ENCODE results near the gene FAM114A2.
"Not testable (repeated sequence)": the region's sequence is repeated elsewhere in the genome, so short reads cannot be mapped to it uniquely, and the experiment has no call there.

Gene FAM114A2

DNA sequence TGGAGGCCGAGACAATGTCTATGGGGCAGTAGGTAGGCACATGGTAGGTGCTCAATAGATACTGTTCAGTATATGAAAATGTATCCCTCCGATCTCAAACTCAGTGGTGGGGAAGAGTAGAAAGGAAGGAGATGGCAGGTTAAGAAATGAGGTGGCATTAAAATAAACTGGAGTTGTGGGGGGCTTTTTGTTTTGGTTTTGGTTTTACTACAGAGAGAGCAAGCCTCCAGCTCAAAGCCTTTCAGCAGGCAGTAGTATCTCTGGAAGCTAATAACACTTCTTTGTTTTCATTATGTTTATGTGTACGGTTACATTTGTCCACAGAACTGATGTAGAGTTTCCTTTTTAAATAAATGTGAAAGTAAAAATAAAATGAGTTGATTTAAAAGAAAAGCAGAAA, 8.6 kb upstream of the FAM114A2 start:
- no peak for DNase-seq

DNA sequence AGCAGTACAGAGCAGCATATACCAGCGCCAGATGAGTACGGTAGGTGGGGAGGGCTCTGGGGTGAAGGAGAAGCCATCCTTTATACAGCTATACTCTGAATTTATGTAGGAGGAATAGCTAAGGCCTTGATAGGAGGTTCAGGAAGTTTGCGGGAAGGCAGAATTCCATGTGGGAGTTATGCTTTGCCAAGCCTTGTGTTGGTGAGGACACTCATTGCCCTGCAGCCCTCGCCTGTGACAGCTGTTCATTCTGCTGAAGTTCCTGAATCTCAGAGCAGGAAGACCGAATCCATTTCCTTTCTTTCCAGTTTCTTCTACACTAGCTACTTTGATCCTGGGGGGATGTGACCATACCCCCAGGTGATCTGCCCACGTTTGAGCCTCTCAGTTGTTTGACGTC, 7.8 kb upstream of the FAM114A2 start:
- no peak for DNase-seq

DNA sequence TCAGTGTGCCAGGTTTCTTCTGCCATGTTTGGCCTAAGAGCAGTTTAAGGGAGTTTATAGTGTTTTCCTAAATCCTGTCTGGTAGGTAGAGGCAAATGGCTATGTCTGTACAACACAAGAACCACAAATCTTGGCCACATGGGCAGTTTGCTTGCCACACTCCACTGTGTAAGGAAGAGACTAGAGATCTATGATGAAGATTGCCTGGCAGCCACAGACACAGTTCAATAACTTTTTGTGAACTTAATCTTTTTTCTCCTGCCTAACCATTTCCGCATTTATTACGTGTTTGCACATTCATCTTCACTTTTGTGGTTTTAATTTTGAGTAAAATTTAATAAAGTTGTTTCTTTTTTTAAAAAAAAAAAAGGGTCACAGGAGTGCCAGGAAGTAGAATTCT, 5.9 kb upstream of the FAM114A2 start:
- no peak for DNase-seq

DNA sequence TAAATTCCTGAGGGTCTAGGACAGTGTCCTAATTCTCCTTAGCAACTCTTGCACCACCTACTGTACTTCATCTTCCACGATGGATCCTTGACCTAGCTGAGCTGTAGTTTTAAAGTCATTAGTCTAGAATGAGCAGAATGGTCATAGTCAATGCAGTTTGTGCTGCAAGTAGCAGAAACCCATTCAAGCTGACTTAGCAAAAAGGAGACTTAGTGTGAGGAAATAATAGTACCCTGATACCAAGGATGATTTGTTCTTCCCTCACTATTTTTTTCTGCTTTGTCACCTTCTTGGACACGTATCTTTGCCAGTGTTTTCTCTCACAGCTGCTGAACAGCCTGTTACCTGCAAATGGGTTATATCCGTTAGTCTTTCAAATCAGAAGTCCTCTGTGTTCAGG, 5.4 kb upstream of the FAM114A2 start:
- DNase-seq: no peak

DNA sequence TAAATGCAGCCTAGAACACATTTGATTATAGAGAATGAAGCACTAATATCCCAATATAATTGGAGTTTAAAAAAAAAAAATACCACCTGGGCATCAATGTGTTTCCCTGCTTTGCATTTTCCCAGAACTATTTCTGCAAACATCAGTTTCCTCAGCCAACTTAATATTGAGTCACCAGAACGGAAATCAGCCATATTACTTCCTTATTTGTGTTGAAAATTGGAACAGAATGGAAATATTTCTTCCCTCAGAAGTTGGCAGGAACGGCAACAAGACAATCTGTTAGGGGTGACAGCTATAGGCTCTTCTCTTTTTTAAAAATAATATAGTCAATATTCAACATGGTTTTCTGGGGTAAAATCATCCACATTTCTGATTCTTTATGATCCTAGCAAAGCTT, 4.1 kb upstream of the FAM114A2 start:
- peak; percentile 9 for DNase-seq

DNA sequence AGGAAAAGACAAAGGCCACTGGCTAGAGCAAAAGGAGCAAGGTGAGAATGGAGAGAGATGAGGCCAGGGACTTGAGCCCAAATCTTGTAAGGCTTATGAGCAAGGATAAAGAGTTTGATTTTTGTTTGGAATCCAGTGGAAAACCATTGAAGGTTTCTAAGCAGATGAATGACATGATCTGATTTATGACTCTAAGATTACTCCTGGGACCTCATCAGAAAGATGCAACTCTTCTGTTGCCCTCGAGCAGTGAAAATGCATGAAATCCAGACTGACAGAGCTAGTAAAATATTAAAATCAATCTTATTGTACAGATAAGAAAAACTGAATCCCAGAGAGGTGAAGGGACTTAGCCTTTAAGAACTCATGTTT, 734 bp upstream of the FAM114A2 start:
- DNase-seq: no peak

DNA sequence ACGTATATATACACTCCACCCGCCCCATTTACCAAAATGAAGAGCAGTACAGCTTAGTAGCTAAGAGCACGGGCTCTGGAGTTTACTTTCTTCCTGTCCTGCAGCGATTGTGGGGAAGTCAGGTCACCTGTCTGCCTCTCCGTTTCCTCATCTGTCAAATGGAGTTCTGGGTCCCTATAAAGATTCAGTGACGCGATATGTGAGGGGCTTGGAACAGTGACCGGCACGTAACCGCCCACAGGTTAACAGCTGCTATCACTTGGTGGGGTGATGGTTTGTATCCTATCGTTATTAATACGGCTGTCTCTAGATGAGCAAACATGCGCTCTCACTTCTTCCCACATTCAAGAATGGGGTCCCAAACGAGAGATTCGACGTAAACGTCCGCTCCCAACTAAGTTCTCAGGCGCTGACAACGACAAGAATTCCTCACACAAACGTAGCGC, 426 bp downstream of the FAM114A2 start:
- no peak for DNase-seq

DNA sequence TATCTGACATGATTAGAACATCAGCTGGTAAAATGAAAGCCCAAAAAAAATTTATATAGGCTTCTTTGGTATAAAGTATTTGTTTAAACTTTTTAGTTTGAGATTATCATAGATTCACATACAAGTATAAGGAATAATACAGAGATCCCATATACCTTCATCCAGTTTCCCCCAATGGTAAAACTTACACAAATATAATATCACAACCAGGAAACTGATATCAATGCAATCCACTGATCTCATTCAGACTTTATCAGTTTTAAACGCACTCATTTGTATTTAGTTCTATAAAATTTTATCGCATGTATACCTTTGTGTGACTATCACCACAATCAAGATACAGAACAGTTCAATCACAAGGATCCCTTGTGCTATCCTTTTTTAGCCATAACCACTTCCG, 3.8 kb downstream of the FAM114A2 start:
- no peak for DNase-seq

DNA sequence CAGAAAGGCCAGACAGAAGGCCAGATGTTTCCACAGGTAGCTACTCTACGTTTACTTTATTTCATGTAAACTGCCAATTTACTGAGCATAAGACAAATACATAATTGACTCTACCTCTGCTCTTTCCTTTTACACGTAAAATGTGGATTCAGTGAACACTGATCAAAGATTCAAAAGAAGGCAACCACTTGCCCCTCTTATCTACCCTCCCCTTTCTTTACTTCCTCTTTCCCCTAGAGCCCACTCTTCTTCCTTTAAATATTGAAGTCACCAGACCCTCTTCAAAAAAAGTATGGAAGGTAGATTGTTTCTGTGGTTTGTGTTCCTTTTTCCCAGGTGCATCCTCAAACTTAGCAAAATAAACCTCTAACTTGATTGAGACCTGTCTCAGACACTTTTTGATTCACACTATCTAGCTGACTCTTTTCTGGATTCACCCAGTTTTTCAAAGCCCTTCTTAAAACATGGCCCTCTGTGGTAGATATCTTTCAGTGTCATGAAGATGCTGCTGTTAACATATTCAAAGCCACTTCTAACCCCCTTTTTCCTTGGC, 6.7 kb downstream of the FAM114A2 start:
- no peak for DNase-seq

DNA sequence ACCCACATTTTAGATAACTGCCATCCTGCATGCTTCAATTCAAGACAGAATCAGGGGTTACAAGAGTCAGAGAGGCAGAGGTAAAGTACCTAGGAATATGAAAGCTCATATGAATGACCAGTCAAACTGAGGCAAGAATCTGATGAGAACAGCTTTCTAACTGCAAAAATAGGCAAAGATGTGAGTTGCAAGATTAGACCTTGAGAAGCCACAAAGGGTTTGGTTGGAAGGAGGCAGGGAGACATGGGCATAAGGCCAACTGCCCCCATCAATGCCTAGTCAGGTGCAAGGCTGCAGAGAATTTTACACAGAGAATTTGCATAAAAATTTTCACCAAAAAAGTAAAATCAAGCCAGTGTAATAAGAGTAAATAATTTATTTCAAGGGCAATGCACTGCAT, 12.8 kb downstream of the FAM114A2 start:
- no peak for DNase-seq

DNA sequence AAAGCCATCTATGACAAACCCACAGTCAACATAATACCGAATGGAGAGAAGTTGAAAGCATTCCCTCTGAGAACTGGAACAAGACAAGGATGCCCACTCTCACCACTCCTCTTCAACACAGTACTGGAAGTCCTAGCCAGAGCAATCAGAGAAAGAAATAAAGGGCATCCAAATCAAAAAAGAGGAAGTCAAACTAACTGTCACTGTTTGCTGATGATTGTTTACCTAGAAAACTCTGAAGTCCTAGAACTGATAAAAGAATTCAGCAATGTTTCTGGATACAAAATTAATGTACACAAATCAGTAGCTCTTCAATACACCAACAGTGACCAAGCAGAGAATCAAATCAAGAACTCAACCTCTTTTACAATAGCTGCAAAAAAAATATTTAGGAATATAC, 19.8 kb downstream of the FAM114A2 start:
- DNase-seq: not testable (repeated sequence)

DNA sequence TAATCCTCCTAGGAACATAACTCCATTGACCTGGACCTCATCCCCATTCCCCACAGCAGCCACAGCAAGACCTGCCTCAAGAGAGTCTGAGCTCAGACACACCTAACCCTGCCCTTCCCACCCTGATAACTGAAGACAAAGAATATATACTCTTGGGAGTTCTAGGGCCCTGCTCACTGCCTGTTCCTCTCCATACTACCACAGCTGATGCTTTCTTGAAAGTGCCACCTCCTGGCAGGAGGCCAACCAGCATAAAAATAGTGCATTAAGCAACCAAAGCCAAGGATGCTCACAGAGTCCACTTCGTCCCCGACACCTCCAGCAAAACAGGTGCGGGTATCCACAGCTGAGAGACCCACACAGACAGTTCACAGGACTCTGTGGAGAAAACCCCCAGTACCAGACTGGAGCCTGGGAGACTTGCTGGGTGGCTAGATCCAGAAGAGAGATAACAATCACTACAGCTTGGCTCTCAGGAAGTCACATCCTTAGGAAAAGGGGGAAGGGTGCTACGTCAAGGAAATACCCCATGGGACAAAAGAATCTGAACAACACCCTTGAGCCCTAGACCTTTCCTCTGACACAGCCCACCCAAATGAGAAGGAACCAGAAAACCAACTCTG, 23.5 kb downstream of the FAM114A2 start:
- DNase-seq: no peak

DNA sequence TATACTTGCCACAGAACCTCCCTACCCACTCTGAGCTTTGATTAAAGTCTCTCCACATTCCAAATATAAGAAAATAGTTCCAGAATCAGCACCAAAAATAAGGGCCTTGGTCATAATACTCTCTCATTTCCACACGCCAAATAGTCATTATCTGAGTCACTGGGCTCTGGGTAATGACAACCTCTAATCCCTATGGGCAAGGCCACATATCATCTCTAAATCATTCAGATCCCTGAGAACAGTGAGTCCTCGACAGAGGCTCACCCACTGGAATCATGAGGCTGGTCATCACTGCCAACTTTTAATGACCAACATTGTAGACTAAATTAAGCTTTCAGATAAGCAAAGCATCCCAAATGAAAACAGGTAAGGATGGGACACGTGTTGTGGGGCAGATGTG, 28.1 kb downstream of the FAM114A2 start:
- peak; percentile 25 for DNase-seq

DNA sequence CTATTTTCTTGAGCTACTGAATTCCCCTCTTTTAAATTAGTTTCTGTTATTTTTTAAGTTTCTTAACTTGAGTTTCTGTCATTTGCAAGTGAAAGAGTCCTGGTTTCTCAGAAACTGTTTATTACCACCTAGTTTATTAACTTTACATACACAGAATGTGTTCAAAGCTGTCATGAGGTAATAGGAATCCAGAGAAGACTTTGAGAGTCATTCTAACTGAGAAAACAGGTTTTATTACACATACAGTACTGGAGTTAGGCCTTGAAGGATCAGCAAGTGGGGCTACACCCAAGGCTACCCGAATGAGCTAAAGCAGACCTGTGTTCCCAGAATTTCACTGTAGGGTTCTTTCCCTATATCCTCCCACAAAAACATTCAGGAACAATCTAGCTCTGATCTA, 33.1 kb downstream of the FAM114A2 start:
- no peak for DNase-seq

DNA sequence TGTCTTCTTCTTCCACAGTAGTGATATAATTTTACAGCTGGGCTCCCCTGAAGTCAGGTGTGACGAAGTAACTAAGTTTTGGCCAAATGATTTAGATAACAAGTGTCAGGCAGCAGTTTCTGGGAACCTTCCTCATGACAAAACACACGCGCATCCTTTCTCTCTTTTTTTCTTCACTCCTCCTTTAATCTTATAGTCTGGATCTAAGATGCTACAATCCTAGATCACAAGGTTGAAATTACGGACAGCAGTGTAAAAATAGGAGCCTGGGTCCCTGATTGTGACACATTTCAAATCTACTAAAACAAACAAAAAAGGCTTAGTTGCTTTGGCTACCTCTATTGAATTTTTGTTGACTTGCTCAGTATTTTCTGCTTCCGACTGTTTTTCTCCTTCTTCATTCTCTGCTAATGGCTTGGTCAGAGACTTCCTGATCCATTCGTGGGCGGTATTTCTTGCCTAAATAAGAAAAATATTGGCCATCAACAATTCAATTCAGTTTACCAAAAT, 36.1 kb downstream of the FAM114A2 start:
- no peak for DNase-seq

DNA sequence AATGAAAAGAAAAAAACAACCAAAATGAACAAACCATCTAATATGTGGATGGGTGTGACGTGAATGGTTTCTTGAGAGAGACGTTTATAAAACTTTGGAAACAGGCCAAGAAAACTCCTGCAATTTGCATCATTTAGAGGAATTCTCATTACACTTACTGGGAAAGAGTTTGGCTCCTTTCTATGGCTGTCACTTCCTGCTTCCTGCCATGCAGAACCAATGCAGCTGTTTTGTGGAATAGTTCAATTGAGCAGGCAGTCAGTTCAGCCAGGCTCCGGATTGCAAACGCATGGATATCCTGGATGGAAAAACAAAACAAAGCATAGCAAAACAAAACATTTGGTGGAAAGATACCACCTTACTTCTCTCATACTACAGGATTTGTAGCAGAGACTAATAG, 36.6 kb downstream of the FAM114A2 start:
- peak; percentile 33 for DNase-seq

DNA sequence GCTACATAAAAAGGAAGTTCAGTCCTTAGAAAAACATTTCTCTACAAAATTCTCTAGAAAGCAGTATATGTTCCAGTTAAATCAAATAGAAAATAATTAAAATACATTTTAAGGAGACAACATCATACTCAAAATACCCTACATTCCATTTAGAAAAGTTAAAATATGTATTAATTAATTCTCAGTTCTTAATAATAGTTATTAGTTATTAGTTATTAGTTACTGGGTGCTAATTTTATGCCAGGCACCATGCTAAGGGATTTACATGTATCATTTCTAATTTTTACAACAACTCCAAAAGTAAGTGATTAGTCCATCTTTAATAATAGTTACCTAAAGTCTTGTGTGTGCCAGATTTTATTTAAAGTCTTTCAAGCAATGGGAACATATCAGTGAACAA, 38.0 kb downstream of the FAM114A2 start:
- no peak for DNase-seq

DNA sequence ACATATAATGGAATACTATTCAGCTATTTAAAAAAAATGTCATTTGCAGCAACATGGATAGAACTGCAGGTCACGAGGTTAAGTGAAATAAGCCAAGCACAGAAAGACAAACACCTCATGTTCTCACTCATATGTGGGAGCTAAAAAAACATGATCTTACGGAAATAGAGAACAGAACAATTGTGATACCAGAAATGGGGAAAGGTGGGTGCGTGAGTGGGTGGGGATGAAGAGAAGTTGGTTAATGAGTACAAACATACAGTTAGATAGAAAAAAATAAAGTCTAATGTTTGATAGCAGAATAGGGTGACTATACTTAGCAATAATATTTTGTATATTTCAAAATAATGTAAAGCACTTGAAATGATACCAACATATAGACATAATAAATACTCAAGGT, 38.7 kb downstream of the FAM114A2 start:
- no peak for DNase-seq

DNA sequence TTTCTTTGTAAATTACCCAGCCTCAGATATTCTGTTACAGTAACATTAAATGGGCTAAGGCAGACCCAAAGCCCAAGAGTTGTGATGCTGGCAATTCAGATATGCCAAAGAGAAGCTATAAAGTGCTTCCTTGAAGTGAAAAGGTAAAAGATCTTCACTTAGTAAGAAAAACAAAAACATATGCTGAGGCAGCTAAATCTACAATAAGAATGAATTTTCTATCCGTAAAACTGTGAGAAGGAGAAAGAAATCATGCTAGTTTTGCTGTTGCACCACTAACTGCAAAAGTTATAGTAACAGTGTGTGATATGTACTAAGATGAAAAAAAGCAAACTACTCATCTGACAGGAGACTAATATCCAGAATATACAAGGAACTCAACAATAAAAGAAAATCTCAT, 39.9 kb downstream of the FAM114A2 start:
- no peak for DNase-seq

DNA sequence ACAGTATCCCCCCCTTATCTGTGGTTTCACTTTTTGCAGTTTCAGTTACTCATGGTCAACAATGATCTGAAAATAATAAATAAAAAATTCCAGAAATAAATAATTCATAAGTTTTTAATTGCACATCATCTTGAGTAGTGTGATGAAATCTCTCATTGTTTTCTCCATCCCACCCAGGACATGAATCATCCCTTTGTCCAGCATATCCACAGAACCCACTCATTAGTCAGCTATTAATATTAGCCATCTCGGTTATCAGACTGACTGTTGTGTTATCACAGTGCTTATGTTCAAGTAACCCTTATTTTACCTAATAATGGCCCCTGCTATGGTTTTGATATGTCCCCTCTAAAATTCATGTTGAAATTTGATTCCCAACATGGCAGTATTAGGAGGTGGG, 40.7 kb downstream of the FAM114A2 start:
- DNase-seq: no peak

DNA sequence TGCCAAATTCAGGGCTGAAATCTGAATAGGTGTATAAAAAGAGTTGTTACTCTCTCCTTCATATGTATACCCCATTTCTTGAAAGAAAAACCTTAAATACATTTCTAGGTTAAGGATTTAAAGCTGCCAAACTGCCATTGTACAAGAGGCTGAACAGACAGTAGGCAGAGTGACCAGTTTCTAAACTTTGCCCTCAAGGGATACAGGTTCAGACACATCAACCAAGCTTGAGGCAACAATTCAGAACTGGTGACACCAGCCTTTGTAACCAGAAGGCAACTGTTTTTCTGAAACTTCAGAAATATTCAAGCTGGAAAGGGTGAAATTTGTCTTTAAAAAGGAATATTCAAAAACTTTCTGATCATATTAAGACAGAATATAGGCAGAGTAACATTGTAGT, 47.5 kb downstream of the FAM114A2 start:
- DNase-seq: no peak

DNA sequence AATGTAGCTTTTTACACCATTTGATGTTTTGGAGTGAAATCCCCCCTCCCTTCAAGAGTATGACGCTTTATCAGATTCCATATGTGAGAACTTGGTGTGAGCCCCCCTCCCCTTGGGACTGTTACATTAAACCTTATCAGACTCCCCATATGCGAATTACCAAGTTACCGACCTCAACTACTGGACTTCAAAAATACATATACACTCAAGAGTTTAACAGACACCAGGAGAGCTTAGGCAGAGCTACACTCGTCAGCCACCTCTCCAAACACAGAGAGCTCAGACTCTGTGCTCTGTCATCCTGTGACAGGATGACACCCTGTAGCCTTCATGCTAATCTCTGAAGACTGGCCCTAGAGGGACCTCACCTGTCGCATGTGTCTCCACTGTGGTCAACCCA, 50.2 kb downstream of the FAM114A2 start:
- no peak for DNase-seq

DNA sequence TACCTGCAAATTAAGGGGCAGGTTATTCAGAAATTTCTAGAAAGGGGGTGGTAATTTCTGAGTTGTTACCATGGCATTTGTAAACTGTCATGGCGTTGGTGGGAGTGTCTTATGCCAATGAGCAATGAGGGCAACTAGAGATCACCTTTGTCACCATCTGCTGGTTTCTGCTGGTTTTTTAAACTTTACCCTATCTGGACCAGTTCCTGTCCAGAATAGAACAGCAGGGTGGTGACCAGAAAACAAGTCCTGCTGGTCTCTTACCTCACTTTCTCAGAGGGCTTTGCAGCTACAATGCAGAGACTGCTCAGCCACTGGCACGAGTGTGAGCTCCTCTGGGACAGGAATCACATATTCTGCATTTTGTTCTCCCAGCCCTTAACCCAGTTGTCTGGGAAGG, 51.4 kb downstream of the FAM114A2 start:
- DNase-seq: no peak

DNA sequence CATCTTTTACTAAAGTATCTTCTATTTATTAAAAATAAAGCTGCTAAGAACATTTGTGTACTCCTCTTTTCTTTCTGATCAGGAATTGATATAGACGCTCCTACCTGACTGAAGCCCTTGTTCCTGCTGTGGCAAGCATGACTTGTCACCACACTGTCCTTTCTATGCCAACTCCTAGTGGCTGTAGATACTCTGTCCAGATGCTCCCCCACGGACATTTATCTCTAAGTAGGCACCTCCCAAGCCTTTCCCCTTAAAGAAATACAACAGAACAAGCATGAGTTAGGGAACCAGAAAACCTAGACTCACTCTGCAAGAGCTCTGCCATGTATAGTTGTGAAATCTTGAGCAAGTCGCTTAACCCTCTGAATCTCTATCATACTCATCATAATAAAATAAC, 53.2 kb downstream of the FAM114A2 start:
- DNase-seq: no peak

DNA sequence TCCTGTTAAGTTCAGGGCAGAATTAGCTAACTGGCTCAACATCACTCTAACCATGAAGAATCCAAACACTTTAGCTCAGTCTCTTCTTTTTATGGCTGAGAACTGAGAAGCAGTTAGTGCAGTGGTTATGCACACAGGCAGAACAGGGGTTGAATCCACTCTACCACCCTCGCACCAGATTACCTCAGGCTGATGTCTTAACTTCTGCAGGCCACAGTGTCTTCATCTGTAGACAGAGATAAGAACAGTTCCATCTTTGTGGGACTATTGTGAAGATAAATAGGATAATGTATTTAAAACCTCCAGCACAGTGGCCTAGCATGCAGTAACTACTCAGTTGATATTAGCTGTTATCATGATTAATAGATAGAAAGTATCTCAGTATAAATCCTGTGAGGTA, 54.8 kb downstream of the FAM114A2 start:
- DNase-seq: no peak
